AG04450 (cell line): Measurements from ENCODE around the gene PCDHGA8. TPM values are rescaled to one million over a fixed set of nuclear protein-coding genes. Genes with fewer than 3 reads are reported as not detected.

Source experiments
- CTCF ChIA-PET: fragments of 300-600, 350-600 bp; formaldehyde crosslinking; extraction: SDS; loops from one replicate; lab custom pipeline; 2022; ENCODE audit warnings: antibody characterized with exemption, inconsistent platforms; lab: Charles Lee
- POLR2A ChIA-PET: fragments of 350-600 bp; formaldehyde crosslinking; extraction: SDS; loops from one replicate; lab custom pipeline; 2021; ENCODE audit warnings: antibody characterized with exemption, inconsistent platforms; lab: Yijun Ruan, JAX
- DNase-seq: peaks from one replicate; pipeline ENCODE4 v3.0.0-alpha.2; 2011; ENCODE audit warnings: low read depth, low spot score
- H3K27ac ChIP-seq: one replicate; pipeline ENCODE4 v1.5.1; 2012; ENCODE audit warnings: low read depth, low read length, control low read depth
- H3K27me3 ChIP-seq: one replicate; pipeline ENCODE4 v1.6.0; 2012; ENCODE audit warnings: low read length; ENCODE audit not compliant: control insufficient read depth, insufficient read depth
- H3K4me3 ChIP-seq: 2 replicates; pipeline ENCODE4 v1.5.1; 2011; ENCODE audit warnings: mild to moderate bottlenecking, low read depth, low read length, control low read depth
- H3K9me3 ChIP-seq: 2 replicates; pipeline ENCODE4 v1.5.1; 2012; ENCODE audit warnings: low read length; ENCODE audit not compliant: control insufficient read depth, insufficient read depth
- polyA plus RNA-seq: library from polyadenylated mRNA; depleted of rRNA; stranded (reverse); fragments of >200 nt; gene quantifications from 2 replicates; pipeline ENCODE4 v1.2.3, GENCODE V29; 2011
- TF ChIP-seq, protein P1 (sequence below): IDR thresholded peaks from 2 replicates; pipeline ENCODE4 v1.5.1; 2011; ENCODE audit warnings: low read depth, low read length, control low read depth, inconsistent platforms

The PCDHGA8 gene
- polyA plus RNA-seq, 1 experiment = 0.93 TPM

DNA sequence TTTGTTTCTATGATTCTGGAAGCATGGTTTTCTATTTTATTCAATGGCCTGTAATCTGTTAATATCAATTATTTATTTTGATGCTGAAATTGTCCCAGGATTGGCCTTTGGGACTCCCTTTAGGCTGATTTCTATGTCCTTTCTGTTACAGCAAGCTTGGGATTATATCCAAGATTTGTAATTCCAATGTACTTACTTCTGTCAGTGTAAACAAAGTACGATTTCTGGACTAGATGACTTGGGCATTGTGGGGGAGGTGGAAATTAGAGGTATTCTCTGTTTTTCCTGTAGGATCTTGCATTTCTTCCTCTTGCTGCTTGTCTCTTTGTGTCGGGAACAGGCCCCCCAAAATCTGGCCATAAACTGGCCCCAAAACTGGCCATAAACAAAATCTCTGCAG is 41.6 kb downstream of the PCDHGA8 start:
- ChIA-PET POLR2A (no interaction called here), CTCF (interaction anchor here (7.2 kb wide), 1 partner anchor 124 kb away, joined by 94 read pairs; no protein-coding TSS in a partner anchor)
- DNase-seq = no peak
- Histone ChIP-seq H3K4me3 (no peak overlapping the region), H3K27me3 (no peaks in the 10 kb centered on the region), H3K27ac (no peak overlapping the region), H3K9me3 (peaks cover 34% of the 10 kb centered on the region)
- TF ChIP-seq, protein P1, sequence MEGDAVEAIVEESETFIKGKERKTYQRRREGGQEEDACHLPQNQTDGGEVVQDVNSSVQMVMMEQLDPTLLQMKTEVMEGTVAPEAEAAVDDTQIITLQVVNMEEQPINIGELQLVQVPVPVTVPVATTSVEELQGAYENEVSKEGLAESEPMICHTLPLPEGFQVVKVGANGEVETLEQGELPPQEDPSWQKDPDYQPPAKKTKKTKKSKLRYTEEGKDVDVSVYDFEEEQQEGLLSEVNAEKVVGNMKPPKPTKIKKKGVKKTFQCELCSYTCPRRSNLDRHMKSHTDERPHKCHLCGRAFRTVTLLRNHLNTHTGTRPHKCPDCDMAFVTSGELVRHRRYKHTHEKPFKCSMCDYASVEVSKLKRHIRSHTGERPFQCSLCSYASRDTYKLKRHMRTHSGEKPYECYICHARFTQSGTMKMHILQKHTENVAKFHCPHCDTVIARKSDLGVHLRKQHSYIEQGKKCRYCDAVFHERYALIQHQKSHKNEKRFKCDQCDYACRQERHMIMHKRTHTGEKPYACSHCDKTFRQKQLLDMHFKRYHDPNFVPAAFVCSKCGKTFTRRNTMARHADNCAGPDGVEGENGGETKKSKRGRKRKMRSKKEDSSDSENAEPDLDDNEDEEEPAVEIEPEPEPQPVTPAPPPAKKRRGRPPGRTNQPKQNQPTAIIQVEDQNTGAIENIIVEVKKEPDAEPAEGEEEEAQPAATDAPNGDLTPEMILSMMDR = no peak

GRCh38 chr5:141437221-141437620 is 44.8 kb downstream of the PCDHGA8 start:
- Histone ChIP-seq H3K4me3 (no peak overlapping the region), H3K9me3 (peaks cover 34% of the 10 kb centered on the region), H3K27ac (no peak overlapping the region), H3K27me3 (no peaks in the 10 kb centered on the region)
- ChIA-PET POLR2A (no interaction called here), CTCF (interaction anchor here (1.0 to 2.6 kb wide), 5 partner anchors 16 to 131 kb away, joined by 3 to 11 read pairs (median 3); partner anchors contain the start of genes PCDHGA11 and PCDHGB7)
- DNase-seq = no peak
- TF ChIP-seq, protein P1 = no peak

- ChIA-PET CTCF (interaction anchor here (1.3 to 1.5 kb wide), 3 partner anchors 10 to 119 kb away, joined by 3 to 5 read pairs (median 4); partner anchors contain the start of gene PCDHGA12), POLR2A (no interaction called here)
- no peak for DNase-seq
- TF ChIP-seq, protein P1 = no peak
- peaks cover 20% of the 10 kb centered on the region for H3K9me3 ChIP-seq
- no peaks in the 10 kb centered on the region for H3K27me3 ChIP-seq
- no peak overlapping the region for H3K27ac ChIP-seq
- H3K4me3 ChIP-seq = no peak overlapping the region
Measured at GRCh38 chr5:141439411-141440141, 47.1 kb downstream of the PCDHGA8 start.

DNA sequence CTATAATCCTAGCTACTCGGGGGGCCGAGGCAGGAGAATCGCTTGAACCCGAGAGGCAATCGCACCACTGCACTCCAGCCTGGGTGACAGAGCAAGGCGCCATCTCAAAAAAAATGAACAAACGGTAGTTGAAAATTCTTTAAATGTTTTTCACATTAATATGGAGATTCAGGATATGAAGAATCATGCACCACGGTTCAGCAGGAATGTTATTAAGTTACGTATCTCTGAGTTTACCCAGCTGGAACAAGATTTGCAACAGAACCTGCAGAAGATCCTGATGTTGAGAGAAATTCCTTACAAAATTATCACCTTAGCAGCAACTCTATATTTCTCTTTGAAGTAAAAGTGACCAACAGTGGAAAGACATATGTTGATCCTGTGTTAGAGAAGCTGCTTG is 47.9 kb downstream of the PCDHGA8 start:
- Histone ChIP-seq H3K9me3 (peaks cover 20% of the 10 kb centered on the region), H3K27me3 (no peaks in the 10 kb centered on the region), H3K4me3 (no peak overlapping the region), H3K27ac (no peak overlapping the region)
- TF ChIP-seq, protein P1 = no peak
- ChIA-PET POLR2A (no interaction called here), CTCF (interaction anchor here (1.4 to 1.5 kb wide), 2 partner anchors 10 to 84 kb away, joined by 4 to 5 read pairs; partner anchors contain the start of gene PCDHGA12)
- DNase-seq = no peak

DNA sequence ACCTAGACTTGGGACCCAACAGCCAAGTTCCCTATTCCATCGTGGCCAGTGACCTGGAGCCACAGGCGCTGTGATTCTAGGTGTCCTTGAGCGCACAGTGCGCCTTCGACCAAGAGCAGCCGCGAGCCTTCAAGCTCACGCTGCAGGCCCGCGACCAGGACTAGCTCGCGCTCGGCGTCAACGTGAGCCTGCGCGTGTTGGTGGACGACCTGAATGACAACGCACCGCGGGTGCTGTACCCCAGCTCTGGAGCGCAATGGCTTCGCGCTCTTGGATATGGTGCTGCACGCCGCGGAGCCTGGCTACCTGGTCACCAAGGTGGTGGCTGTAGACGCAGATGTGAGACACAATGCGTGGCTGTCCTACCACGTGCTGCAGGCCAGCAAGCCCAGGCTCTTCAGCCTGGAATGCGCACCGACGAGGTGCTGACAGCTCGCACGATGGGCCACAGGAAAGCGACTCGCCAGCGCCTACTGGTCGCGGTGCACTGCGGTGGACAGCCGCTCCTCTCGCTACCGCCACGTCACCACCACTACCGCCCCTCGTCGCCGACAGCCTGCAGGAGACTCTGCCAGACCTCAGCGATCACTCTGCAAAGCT is 49.2 kb downstream of the PCDHGA8 start:
- no peak overlapping the region for H3K4me3 ChIP-seq
- H3K9me3 ChIP-seq = peaks cover 20% of the 10 kb centered on the region
- no peak overlapping the region for H3K27ac ChIP-seq
- H3K27me3 ChIP-seq = no peaks in the 10 kb centered on the region
- POLR2A ChIA-PET = no interaction called here
- TF ChIP-seq, protein P1 = no peak
- CTCF ChIA-PET = interaction anchor here (2.8 kb wide), 1 partner anchor 123 kb away, joined by 10 read pairs; no protein-coding TSS in a partner anchor
- DNase-seq = no peak
